GM12875 (cell line): ENCODE results near the gene IL11.
A peak's percentile ranks its signal among the peaks of the same experiment; 100 is the strongest.
"Not testable (repeated sequence)": the region's sequence is repeated elsewhere in the genome, so short reads cannot be mapped to it uniquely, and the experiment has no call there.

Experiments
- H3K4me3 ChIP-seq: one replicate; pipeline ENCODE4 v1.5.1; 2011; ENCODE audit warnings: low read depth, low read length, control low read depth
- TF ChIP-seq, protein P1 (sequence below): IDR thresholded peaks from 2 replicates; pipeline ENCODE4 v1.5.1; 2011; ENCODE audit warnings: low read depth, mild to moderate bottlenecking, control low read depth, inconsistent platforms, low read length, moderate library complexity, borderline replicate concordance; ENCODE audit not compliant: insufficient read depth

The IL11 gene

DNA sequence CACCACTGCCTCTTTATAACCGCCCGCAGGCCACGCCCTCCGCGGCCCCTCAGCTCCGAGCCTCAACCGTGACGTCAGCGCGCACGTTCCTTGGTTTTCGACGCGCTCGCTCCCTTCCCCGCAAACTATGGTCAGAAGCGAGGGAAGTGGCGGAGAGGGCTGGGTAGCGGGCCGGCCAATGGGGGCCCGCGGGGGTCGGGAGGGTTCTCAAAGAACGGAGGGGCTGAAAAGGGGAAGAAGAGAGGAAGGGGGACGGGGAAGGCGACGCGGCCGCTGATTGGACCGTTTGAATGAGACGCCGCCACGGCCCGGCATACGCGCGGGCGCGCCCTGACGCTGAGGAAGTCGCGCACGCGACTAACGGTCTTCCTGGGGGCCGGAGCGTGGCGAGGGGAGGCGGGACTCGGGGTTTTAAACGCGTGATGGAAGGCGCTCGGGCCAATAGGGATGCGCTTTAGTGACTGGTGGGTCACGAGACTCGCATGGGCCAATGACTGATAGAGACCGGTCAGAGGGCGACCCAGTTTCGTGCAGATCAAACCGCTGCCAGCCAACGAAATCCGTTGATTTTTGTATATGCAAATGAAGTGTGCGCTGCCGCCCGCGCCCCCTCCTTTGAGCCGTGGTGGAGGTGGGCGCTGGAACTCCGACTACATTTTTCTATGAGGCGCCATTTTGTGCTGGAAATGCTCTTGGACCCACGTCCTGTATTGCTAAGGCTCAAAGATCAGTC, 37.7 kb upstream of the IL11 start:
- peak overlapping the region; percentile 97 for H3K4me3 ChIP-seq
- TF ChIP-seq, protein P1, sequence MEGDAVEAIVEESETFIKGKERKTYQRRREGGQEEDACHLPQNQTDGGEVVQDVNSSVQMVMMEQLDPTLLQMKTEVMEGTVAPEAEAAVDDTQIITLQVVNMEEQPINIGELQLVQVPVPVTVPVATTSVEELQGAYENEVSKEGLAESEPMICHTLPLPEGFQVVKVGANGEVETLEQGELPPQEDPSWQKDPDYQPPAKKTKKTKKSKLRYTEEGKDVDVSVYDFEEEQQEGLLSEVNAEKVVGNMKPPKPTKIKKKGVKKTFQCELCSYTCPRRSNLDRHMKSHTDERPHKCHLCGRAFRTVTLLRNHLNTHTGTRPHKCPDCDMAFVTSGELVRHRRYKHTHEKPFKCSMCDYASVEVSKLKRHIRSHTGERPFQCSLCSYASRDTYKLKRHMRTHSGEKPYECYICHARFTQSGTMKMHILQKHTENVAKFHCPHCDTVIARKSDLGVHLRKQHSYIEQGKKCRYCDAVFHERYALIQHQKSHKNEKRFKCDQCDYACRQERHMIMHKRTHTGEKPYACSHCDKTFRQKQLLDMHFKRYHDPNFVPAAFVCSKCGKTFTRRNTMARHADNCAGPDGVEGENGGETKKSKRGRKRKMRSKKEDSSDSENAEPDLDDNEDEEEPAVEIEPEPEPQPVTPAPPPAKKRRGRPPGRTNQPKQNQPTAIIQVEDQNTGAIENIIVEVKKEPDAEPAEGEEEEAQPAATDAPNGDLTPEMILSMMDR = no peak

DNA sequence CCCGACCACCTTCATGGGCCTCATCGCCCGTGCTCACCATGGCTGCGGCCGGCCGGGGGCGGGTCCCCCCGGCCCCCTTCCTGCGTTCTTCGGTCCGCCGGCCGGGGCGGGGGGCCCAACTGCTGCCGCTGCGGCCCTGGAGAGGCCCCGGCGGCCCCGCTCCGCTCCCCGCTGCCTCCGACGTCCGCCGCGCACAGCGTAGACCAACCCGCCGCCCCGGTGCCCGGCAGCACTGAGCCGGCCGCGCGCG, 37.2 kb upstream of the IL11 start, which contains the start of gene UBE2S:
Gene UBE2S (minus strand): TSS at position 239 of the 250 bp plus-strand sequence. CDS start 199 bp downstream, at position 40.
- H3K4me3 ChIP-seq = peak within 1 kb of the TSS; percentile 97

DNA sequence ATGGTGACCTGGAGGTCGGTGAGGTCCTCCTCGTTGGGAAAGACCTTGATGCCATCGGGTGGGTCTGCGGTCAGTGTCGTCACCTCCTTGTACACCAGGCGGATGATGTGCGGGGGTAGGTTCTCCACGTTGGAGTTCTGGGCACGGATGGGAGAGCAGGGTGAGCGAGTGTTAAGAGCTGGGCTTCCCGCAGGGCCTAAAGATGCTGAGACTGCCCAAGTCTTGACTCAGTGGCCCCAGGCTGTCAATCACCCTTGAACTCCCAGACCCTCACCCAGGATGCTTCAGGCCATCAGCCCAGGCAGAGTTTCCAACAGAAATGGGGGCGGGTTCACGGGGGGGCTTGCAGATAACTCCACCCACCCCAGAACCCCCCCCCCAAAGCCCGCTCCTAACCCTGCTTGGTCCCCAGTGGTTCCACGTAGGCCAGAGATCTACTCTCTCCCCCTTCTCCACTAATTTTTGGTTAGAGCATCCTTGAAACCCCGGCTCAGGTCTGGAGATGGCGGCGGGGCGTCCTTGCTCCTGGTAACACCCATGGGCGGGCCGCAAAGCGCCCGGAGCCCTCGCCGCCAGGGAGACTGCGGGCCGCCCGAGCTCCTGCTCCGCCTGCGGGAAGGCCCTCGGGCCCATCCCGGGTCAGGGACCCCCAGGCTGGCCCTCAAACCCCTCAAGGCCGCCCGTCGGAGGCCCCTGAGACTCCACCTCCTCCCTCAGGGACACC, 36.7 kb upstream of the IL11 start:
- TF ChIP-seq, protein P1 = no peak
- H3K4me3 ChIP-seq = peak overlapping the region; percentile 97

DNA sequence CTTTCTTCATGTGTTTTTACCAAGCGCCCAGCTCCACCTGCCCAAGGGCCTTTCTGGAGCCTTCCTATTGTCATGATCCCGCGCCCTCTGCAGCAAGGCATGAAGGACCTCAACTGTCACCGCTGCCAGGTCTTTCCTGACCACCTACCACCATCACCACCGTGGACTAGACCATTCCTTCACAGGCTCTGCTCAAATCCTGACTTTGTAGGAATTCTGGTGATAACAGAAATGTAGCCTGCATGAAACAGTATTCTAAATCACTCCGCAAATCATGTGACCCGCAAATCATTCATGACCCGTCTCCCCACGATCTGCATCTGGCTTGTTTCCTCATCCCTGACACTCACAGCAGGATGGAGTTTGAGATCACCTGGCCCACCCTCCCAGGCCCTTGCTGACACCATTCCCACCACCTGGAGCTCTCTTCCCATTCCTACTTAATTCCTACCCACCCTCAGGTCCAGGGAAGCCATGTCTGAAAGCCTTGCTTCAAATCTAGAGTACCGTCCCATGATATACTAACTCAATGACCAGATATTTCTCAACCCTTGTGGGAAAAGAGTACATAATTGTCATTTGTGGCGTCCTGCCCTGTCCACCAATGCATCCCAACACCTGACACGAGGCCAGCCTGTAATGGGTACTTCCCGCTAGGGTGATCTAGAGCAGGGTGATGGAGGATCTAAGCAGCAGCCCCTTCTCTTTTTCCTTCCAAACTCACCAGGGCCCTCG, 36.0 kb upstream of the IL11 start:
- TF ChIP-seq, protein P1 = no peak
- H3K4me3 ChIP-seq = peak overlapping the region; percentile 97

DNA sequence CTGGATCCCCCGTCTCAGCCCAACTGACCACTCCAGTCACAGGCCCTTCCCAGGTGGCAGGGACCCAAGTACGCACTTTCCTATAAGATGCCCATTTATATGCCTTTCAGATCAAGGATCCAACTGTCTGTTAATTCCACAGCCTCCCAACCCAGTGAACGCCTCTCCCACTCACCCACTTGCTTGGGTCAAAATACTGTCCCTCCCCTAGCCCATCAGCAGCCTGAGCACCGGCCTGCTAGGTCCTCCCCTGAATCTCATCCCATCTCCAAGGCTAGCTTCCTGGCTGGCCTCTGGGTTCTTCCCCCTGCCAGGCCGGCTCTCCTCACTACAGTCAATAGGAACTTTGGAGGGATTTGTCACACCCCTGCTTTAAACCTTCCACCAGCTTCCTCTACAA, 35.4 kb upstream of the IL11 start:
- H3K4me3 ChIP-seq = no peak overlapping the region
- TF ChIP-seq, protein P1 = no peak

DNA sequence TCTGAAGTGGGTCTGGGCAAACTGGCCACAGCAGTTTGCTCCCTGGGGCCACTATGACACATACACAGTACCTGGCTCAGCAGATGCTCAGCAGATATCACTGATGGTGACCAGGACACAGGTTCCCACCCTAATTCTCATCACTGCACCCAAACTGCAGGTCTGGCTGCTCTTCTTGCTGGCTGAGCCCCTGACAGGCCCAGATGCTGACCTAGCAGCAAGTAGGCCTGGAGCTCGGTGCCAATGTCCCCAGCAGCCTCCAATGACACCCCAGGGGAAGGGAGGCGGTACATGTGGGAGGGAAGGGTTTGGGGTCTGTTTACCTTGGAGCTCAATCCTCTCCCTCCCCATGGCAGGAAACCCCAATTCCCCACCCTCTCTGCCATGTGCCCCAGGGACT, 32.2 kb upstream of the IL11 start:
- TF ChIP-seq, protein P1 = no peak
- no peak overlapping the region for H3K4me3 ChIP-seq

DNA sequence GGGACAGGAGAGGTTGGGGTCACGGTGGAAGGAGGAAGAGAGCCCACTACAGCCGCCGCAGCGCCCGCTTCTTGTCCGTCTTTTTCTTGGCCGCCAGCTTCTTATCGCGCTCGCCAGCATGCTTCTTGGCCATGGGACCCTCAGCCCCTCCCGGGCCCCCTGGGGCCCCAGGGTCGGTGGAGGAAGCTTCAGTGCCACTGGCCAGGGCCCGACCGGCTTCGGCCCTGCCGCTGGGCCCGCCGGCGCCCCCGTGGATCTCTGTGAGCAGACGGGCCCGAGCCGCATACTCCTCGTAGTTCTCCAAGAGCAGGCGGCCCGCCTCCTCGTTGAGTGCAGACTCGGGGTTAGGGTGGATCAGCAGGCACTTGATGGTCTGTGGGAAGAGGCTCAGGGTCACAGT, 31.1 kb upstream of the IL11 start:
- H3K4me3 ChIP-seq = not testable (repeated sequence)
